Stimulated activated effector memory CD8-positive, alpha-beta T cell treated with anti-CD3 and anti-CD28 coated beads, Interleukin-12 subunit alpha, Interleukin-12 subunit beta, amount 100 ng/mL, for 72 hours (primary cell): ENCODE measurements around the gene EDNRB.
"Not testable (repeated sequence)": the region's sequence is repeated elsewhere in the genome, so short reads cannot be mapped to it uniquely, and the experiment has no call there.

Experiments
- ATAC-seq: fragments of 150-1000 bp; cut with Tn5 transposase; 2 replicates; pipeline ENCODE4 v1.10.0; 2021
- DNase-seq, 2 donors: peaks; one replicate each; pipeline ENCODE4 v3.0.0; 2021 to 2022; ENCODE audit warnings: low spot score in 2 of 2
- H3K27ac Mint-ChIP-seq: one replicate; pipeline ENCODE4 v1.8.0; 2022; ENCODE audit warnings: mild to moderate bottlenecking, mixed read lengths
- H3K36me3 Mint-ChIP-seq: one replicate; pipeline ENCODE4 v1.8.0; 2022; ENCODE audit warnings: mild to moderate bottlenecking, mixed read lengths
- H3K4me1 Mint-ChIP-seq: one replicate; pipeline ENCODE4 v1.8.0; 2022; ENCODE audit warnings: mixed read lengths
- H3K4me3 Mint-ChIP-seq: one replicate; pipeline ENCODE4 v1.8.0; 2022; ENCODE audit warnings: mild to moderate bottlenecking, mixed read lengths
- H3K9me3 Mint-ChIP-seq: one replicate; pipeline ENCODE4 v1.8.0; 2022; ENCODE audit warnings: mixed read lengths

EDNRB gene

GRCh38 chr13:77874406-77874805 is 44.2 kb downstream of the EDNRB start:
- DNase-seq: no peak
- H3K4me1 Mint-ChIP-seq: no peaks in the 10 kb centered on the region
- H3K4me3 Mint-ChIP-seq: no peak overlapping the region
- no peak overlapping the region for H3K27ac Mint-ChIP-seq
- ATAC-seq: no peak
- H3K9me3 Mint-ChIP-seq: peaks cover 2% of the 10 kb centered on the region
- no peaks in the 10 kb centered on the region for H3K36me3 Mint-ChIP-seq

- ATAC-seq: no peak
- H3K36me3 Mint-ChIP-seq: no peaks in the 10 kb centered on the region
- H3K4me3 Mint-ChIP-seq: no peak overlapping the region
- no peak for DNase-seq
- peaks cover 6% of the 10 kb centered on the region for H3K9me3 Mint-ChIP-seq
- no peaks in the 10 kb centered on the region for H3K4me1 Mint-ChIP-seq
- no peak overlapping the region for H3K27ac Mint-ChIP-seq
Measured at GRCh38 chr13:77872995-77873394, 45.6 kb downstream of the EDNRB start.

- Mint-ChIP-seq H3K36me3 (no peaks in the 10 kb centered on the region), H3K27ac (no peak overlapping the region), H3K4me3 (no peak overlapping the region), H3K4me1 (no peaks in the 10 kb centered on the region), H3K9me3 (peaks cover 6% of the 10 kb centered on the region)
- DNase-seq: no peak
- ATAC-seq: no peak
Measured at GRCh38 chr13:77871596-77871995, 47.0 kb downstream of the EDNRB start.

- no peak overlapping the region for H3K27ac Mint-ChIP-seq
- no peak for DNase-seq
Measured at GRCh38 chr13:77868717-77869116, 49.9 kb downstream of the EDNRB start.

GRCh38 chr13:77866971-77867370 is 51.7 kb downstream of the EDNRB start:
- Mint-ChIP-seq H3K4me3 (no peak overlapping the region), H3K36me3 (no peaks in the 10 kb centered on the region), H3K4me1 (no peaks in the 10 kb centered on the region), H3K9me3 (peaks cover 6% of the 10 kb centered on the region), H3K27ac (no peak overlapping the region)
- no peak for DNase-seq
- no peak for ATAC-seq

More at GRCh38 chr13:77868717-77869116, 49.9 kb downstream of the EDNRB start:
- peak; percentile 60 for ATAC-seq
- no peaks in the 10 kb centered on the region for H3K4me1 Mint-ChIP-seq
- H3K4me3 Mint-ChIP-seq: no peak overlapping the region
- no peaks in the 10 kb centered on the region for H3K36me3 Mint-ChIP-seq
- peaks cover 6% of the 10 kb centered on the region for H3K9me3 Mint-ChIP-seq

- H3K27ac Mint-ChIP-seq: no peak overlapping the region
- no peaks in the 10 kb centered on the region for H3K4me1 Mint-ChIP-seq
- no peak overlapping the region for H3K4me3 Mint-ChIP-seq
- H3K36me3 Mint-ChIP-seq: no peaks in the 10 kb centered on the region
- DNase-seq (no peak), ATAC-seq (no peak)
- H3K9me3 Mint-ChIP-seq: peaks cover 6% of the 10 kb centered on the region
Measured at GRCh38 chr13:77865622-77866021, 53.0 kb downstream of the EDNRB start.

- H3K36me3 Mint-ChIP-seq: no peaks in the 10 kb centered on the region
- H3K4me3 Mint-ChIP-seq: no peak overlapping the region
- DNase-seq (no peak), ATAC-seq (no peak)
- no peaks in the 10 kb centered on the region for H3K4me1 Mint-ChIP-seq
- peaks cover 1% of the 10 kb centered on the region for H3K9me3 Mint-ChIP-seq
- H3K27ac Mint-ChIP-seq: no peak overlapping the region
Measured at GRCh38 chr13:77863144-77863543, 55.5 kb downstream of the EDNRB start.

- no peaks in the 10 kb centered on the region for H3K36me3 Mint-ChIP-seq
- DNase-seq: no peak
Measured at GRCh38 chr13:77861741-77862140, 56.9 kb downstream of the EDNRB start.

GRCh38 chr13:77860507-77860981 is 58.1 kb downstream of the EDNRB start:
- H3K4me3 Mint-ChIP-seq: no peak overlapping the region
- H3K4me1 Mint-ChIP-seq: no peaks in the 10 kb centered on the region
- H3K27ac Mint-ChIP-seq: no peak overlapping the region
- no peaks in the 10 kb centered on the region for H3K36me3 Mint-ChIP-seq
- H3K9me3 Mint-ChIP-seq: no peaks in the 10 kb centered on the region
- ATAC-seq (no peak), DNase-seq (no peak)

More at GRCh38 chr13:77861741-77862140, 56.9 kb downstream of the EDNRB start:
- no peak for ATAC-seq
- H3K4me1 Mint-ChIP-seq: no peaks in the 10 kb centered on the region
- no peaks in the 10 kb centered on the region for H3K9me3 Mint-ChIP-seq
- no peak overlapping the region for H3K27ac Mint-ChIP-seq
- no peak overlapping the region for H3K4me3 Mint-ChIP-seq

- Mint-ChIP-seq H3K9me3 (no peaks in the 10 kb centered on the region), H3K4me3 (no peak overlapping the region), H3K4me1 (no peaks in the 10 kb centered on the region), H3K27ac (no peak overlapping the region), H3K36me3 (no peaks in the 10 kb centered on the region)
- ATAC-seq (no peak), DNase-seq (no peak)
Measured at GRCh38 chr13:77859450-77859849, 59.2 kb downstream of the EDNRB start.

GRCh38 chr13:77857531-77858209 is 61.0 kb downstream of the EDNRB start:
- ATAC-seq: no peak
- Mint-ChIP-seq H3K4me1 (no peaks in the 10 kb centered on the region), H3K9me3 (no peaks in the 10 kb centered on the region), H3K4me3 (no peak overlapping the region), H3K36me3 (no peaks in the 10 kb centered on the region), H3K27ac (no peak overlapping the region)
- no peak for DNase-seq

- Mint-ChIP-seq H3K27ac (no peak overlapping the region), H3K4me1 (no peaks in the 10 kb centered on the region), H3K9me3 (no peaks in the 10 kb centered on the region), H3K36me3 (no peaks in the 10 kb centered on the region), H3K4me3 (no peak overlapping the region)
- DNase-seq (no peak), ATAC-seq (no peak)
Measured at GRCh38 chr13:77853703-77854102, 64.9 kb downstream of the EDNRB start.

- H3K27ac Mint-ChIP-seq, H3K4me3 Mint-ChIP-seq, H3K4me1 Mint-ChIP-seq, DNase-seq, H3K9me3 Mint-ChIP-seq, H3K36me3 Mint-ChIP-seq, ATAC-seq: not testable (repeated sequence)
Measured at GRCh38 chr13:77848050-77848449, 70.6 kb downstream of the EDNRB start.

GRCh38 chr13:77846173-77846572 is 72.5 kb downstream of the EDNRB start:
- no peaks in the 10 kb centered on the region for H3K36me3 Mint-ChIP-seq
- no peak for DNase-seq
- no peak overlapping the region for H3K4me3 Mint-ChIP-seq
- no peak overlapping the region for H3K27ac Mint-ChIP-seq
- H3K4me1 Mint-ChIP-seq: no peaks in the 10 kb centered on the region
- no peaks in the 10 kb centered on the region for H3K9me3 Mint-ChIP-seq
- no peak for ATAC-seq
